Testis (tissue), 3 donors: ENCODE measurements around the gene PAQR4. TPM values are rescaled to one million over a fixed set of nuclear protein-coding genes. Genes with fewer than 3 reads are reported as not detected.

Experiments used
- DNase-seq: peaks from one replicate; pipeline ENCODE4 v3.0.0-alpha.2; 2019
- H3K27ac ChIP-seq, 2 donors: fragments of 200-600 bp; sonication (generic); one replicate each; pipeline ENCODE4 v1.5.1; 2019
- H3K27me3 ChIP-seq: fragments of 200-600 bp; sonication (generic); one replicate; pipeline ENCODE4 v1.5.1; 2019
- H3K36me3 ChIP-seq: fragments of 200-600 bp; sonication (generic); one replicate; pipeline ENCODE4 v1.5.1; 2017; ENCODE audit warnings: low read depth; ENCODE audit errors: missing control alignments
- H3K4me1 ChIP-seq: fragments of 200-600 bp; sonication (generic); one replicate; pipeline ENCODE4 v1.5.1; 2019
- H3K4me3 ChIP-seq, 2 donors: fragments of 200-600 bp; sonication (generic); one replicate each; pipeline ENCODE4 v1.5.1; 2017 to 2019
- H3K9me3 ChIP-seq: fragments of 200-600 bp; sonication (generic); one replicate; pipeline ENCODE4 v1.5.1; 2017
- POLR2A ChIP-seq: fragments of 450-650 bp; IDR thresholded peaks from one replicate; pipeline ENCODE4 v1.6.1; 2017; ENCODE audit warnings: antibody characterized with exemption, mild to moderate bottlenecking, moderate library complexity
- WGBS, 2 donors: methylation state at CpG; one replicate each; pipeline ENCODE4 v1.1.5; 2018; 5-methylcytosine and 5-hydroxymethylcytosine counted together
- intact Hi-C: fragments of 100-400 bp; cut with DNase I; formaldehyde crosslinking; loops from one replicate; pipeline ENCODE4 v1.15.1; 2023; ENCODE audit warnings: low total_unique reads
- polyA plus RNA-seq: library from polyadenylated mRNA; stranded (reverse); fragments of 350-450 nt; fragmentation: Illumina TruSeq; extraction: RNeasy Lipid Tissue Mini Kit (QIAGEN cat#74804); gene quantifications from one replicate; pipeline ENCODE4 v1.2.3, GENCODE V29; 2014; ENCODE audit warnings: low read depth, low replicate concordance; ENCODE audit not compliant: insufficient read depth
- total RNA-seq, 2 donors: library from RNA; depleted of rRNA; stranded (reverse); fragments of >200 nt; gene quantifications; one replicate each; pipeline ENCODE4 v1.2.3, GENCODE V29; 2016
- TF ChIP-seq, protein P1 (sequence below), 3 experiments: fragments of 450-650 bp in 2 of 3; fragments of 200-600 bp in 1 of 3; sonication (generic) in 1 of 3; IDR thresholded peaks; one replicate each; pipeline ENCODE4 v1.5.1; 2016 to 2019; ENCODE audit warnings: antibody characterized with exemption in 3 of 3, mild to moderate bottlenecking in 2 of 3, moderate library complexity in 1 of 3

Gene PAQR4
- total and polyA plus RNA-seq, 3 donors from 2014 or later: 6.2 to 7.1 (median 6.4) TPM

DNA sequence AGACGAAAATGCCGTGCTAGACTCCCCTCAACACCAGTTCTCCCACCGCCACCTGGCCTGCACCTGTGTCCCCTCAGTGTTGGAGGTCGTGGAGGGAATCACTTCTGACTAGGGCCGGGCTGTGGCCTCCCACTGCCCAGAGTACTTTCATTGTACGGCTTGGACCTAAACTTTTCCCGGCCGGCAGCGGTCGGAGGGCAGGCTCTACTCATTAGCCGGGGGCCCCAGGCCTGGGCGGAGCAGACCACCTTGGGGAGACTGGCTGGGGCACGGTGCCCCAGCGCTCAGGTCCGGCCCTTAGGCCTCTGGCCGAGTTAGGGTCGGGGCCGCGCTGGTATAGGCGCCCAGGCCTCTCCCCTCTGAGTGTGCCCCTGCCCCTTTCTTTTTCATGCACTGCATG is 48.2 kb downstream of the PAQR4 start:
- WGBS, 2 donors: 46 to 58% methylated on average over 8 to 20 of the region's 20 CpGs
- Histone ChIP-seq H3K27me3 (no peaks in the 10 kb centered on the region), H3K4me1 (peaks cover 22% of the 10 kb centered on the region), H3K36me3 (no peaks in the 10 kb centered on the region), H3K9me3 (no peaks in the 10 kb centered on the region), H3K27ac (no peak overlapping the region), H3K4me3 (peak overlapping the region in 1 of 2 donors; percentile 43)
- TF ChIP-seq, protein P1, sequence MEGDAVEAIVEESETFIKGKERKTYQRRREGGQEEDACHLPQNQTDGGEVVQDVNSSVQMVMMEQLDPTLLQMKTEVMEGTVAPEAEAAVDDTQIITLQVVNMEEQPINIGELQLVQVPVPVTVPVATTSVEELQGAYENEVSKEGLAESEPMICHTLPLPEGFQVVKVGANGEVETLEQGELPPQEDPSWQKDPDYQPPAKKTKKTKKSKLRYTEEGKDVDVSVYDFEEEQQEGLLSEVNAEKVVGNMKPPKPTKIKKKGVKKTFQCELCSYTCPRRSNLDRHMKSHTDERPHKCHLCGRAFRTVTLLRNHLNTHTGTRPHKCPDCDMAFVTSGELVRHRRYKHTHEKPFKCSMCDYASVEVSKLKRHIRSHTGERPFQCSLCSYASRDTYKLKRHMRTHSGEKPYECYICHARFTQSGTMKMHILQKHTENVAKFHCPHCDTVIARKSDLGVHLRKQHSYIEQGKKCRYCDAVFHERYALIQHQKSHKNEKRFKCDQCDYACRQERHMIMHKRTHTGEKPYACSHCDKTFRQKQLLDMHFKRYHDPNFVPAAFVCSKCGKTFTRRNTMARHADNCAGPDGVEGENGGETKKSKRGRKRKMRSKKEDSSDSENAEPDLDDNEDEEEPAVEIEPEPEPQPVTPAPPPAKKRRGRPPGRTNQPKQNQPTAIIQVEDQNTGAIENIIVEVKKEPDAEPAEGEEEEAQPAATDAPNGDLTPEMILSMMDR (IDR thresholded peaks at IDR 0.05): no peak
- TF ChIP-seq POLR2A: no peak
- no peak for DNase-seq
- intact Hi-C loops: no loop called here

DNA sequence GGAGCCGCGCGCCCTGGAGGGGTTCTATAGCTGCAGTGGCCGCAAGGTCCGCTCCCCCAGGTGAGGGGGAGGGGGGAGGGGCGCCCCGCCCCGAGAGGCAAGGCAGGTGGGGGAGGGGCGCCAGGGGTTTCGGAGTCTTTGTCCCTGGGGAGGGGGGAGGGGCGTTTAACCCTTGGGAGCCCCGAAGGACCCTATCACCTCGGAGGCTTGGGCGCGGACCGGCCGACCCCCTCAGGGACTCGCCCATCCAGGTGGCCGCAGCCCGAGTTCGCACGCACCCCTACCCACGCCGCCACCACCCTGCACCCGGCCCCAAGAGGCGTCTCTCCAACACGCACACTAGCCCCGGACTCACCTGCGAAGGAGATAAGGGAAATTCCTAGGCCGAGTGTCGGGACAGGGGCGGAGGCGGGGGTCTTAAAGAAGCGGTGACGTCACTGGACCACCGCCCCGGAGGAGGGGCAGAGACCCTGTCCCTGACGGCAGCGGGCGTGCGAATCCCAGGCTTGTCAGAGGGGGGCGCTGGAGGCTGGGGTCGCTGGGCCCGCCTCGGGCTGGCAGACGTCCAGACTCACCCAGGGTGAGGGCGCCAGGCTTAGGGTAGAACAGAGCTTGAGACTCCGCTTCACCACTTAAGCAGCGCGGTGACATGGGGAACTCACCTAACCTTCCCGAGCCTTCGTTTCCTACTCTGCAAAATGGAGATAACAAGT is 48.8 kb downstream of the PAQR4 start, which contains the start of gene CLDN6:
CLDN6 (minus strand) TSS at position 390 of the 713 bp plus-strand sequence. CDS start 2,162 bp downstream, outside the sequence.
- H3K27me3 ChIP-seq: no peaks in the 10 kb centered on the region
- no peaks in the 10 kb centered on the region for H3K9me3 ChIP-seq
- TF ChIP-seq, protein P1 (IDR thresholded peaks at IDR 0.05): peak in 1 of 3 experiments; percentile 11
- TF ChIP-seq POLR2A: no peak
- H3K36me3 ChIP-seq: no peaks in the 10 kb centered on the region
- peaks cover 28% of the 10 kb centered on the region for H3K4me1 ChIP-seq
- 5 to 10% methylated on average over 10 to 45 of the region's 52 CpGs for WGBS, 2 donors
- H3K27ac ChIP-seq: no peak within 1 kb of the TSS
- DNase-seq: no peak
- intact Hi-C loops: no loop called here
- H3K4me3 ChIP-seq: peak within 1 kb of the TSS; percentile 9 to 43

GRCh38 chr16:3019594-3020246 is 50.6 kb downstream of the PAQR4 start:
- Histone ChIP-seq H3K36me3 (no peaks in the 10 kb centered on the region), H3K27me3 (no peaks in the 10 kb centered on the region), H3K4me3 (peak overlapping the region; percentile 46 to 63), H3K27ac (no peak overlapping the region), H3K9me3 (no peaks in the 10 kb centered on the region), H3K4me1 (peaks cover 35% of the 10 kb centered on the region)
- TF ChIP-seq, protein P1 (IDR thresholded peaks at IDR 0.05): no peak
- no peak for TF ChIP-seq POLR2A
- WGBS, 2 donors: 27 to 34% methylated on average over 34 to 39 of the region's 40 CpGs
- intact Hi-C loops: no loop called here
- no peak for DNase-seq

DNA sequence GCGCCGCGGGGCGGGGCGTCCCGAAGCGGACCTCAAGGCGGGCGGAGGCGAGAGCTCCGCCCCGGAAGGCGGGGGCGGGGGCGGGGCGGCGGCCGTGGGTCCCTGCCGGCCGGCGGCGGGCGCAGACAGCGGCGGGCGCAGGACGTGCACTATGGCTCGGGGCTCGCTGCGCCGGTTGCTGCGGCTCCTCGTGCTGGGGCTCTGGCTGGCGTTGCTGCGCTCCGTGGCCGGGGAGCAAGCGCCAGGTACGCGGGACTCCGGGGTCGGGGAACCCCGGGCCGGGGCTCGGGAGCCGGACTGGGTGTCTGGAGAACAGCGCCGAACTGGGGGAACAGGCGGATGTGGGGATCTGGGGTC is 51.1 kb downstream of the PAQR4 start, which contains the start of gene TNFRSF12A:
TNFRSF12A (plus strand) TSS at position 122 of the 357 bp plus-strand sequence; CDS start at position 152, 30 bp downstream.
- 2% methylated on average over 21 of the region's 49 CpGs; no CpG with 5 or more reads in 1 of the 2 donors for WGBS, 2 donors
- Histone ChIP-seq H3K4me3 (peak within 1 kb of the TSS; percentile 46 to 63), H3K4me1 (peaks cover 35% of the 10 kb centered on the region), H3K27me3 (no peaks in the 10 kb centered on the region), H3K27ac (peak within 1 kb of the TSS; percentile 66 to 72), H3K9me3 (no peaks in the 10 kb centered on the region), H3K36me3 (no peaks in the 10 kb centered on the region)
- peak; percentile 78 for DNase-seq
- intact Hi-C loops: no loop called here
- TF ChIP-seq, protein P1 (IDR thresholded peaks at IDR 0.05): no peak
- no peak for TF ChIP-seq POLR2A
